DMS53 treated with DMSO at 0.1 percent for 48 hours (cell line): ENCODE measurements around the gene LOX.

Source experiments
- DNase-seq: peaks from one replicate; lab custom pipeline; 2025; ENCODE audit not compliant: unreplicated experiment; lab: John Stamatoyannopoulos, UW

LOX gene

DNA sequence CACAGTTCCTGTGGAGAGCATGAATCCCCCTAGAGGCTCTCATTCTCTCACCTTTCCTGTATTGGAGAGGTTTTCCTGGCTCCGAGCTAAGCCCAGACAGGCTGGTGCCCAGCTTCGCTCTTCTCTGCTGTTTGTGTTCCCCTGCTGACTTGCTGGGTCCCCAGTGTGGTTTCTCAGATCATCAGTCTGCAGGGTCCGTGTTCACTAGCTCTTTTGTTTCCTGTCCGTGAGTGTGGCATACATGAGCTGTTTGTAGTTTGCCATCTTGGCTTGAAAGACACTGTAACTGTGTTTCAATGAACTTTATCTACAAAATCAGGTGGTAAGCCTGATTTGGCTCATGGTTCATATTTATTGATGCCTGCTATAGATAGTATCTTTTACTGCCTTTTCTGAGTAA lies 23.8 kb downstream of the LOX start:
- DNase-seq, result no peak

GRCh38 chr5:122053181-122054109 lies 24.6 kb downstream of the LOX start:
- no peak for DNase-seq

GRCh38 chr5:122051569-122051968 lies 26.5 kb downstream of the LOX start:
- no peak for DNase-seq

GRCh38 chr5:122050959-122051358 lies 27.1 kb downstream of the LOX start:
- no peak for DNase-seq

DNA sequence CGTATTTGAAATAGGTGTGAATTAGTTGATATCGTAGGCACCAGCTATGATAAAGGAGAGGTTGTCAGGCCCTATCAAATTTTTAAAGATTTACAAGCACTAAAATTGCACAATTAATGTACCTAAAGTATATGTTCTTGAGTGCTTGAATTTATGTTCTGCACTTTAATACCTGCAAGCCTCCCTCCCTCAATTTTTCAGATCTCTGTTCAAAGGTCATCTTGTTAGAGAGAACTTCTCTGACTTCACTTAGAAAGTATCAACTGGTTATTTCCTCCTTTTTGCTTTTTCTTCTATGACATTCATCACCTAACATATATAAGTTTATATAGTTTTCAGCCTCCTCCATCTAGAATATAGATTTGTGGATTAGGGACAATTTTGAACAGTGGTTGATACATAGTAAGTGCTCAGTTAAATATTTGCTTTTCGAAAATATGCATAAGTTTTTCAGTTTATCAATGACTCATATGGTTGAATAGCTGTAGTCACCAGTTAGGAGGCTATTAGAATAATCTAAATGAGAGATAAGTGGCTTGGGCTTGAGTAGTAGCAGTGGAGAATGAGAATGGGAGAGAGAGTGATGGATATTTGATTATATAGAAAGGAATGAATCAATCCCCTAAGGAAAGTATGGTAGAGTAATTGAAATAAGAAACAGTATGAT lies 37.3 kb downstream of the LOX start:
- no peak for DNase-seq

- DNase-seq, result no peak
Observed at GRCh38 chr5:122036326-122036725, 41.7 kb downstream of the LOX start.

GRCh38 chr5:122035913-122036312 lies 42.1 kb downstream of the LOX start:
- DNase-seq, result no peak

DNA sequence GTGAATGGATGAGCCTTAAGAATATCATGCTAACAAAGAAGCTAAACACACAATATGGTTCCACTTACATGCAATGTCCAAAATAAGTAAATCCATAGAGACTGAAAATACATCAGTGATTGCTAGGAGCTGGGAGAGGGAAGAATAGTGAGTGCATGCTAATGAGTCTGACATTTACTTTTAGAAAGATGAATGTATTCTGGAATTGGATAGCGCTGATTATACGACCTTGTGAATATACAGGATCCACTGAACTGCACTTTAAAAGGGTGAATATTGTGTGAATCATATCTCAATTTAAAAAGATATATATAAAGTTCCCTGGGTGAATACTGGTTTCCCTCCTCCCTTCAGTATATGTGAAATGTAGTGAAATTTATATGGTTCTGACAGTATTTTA lies 46.2 kb downstream of the LOX start:
- DNase-seq, result no peak

DNA sequence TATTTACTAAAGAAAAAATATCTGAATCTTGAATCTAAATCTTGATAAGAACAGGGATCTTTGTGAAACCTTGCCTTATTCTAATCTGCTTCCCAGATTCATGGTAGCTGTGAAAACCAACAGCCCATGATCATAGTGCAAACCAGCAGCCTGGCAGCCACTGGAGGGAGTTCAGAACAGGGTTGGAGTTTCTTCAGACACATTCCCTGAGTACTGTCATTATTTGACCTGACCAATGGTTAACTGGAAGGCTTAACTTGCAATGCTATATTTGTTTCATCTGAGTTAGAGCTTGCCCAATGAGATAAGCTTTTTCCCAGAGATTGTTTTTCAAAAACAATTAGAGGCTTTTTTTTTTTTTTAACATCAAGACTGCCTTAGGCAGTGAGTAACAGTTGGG lies 47.8 kb downstream of the LOX start:
- DNase-seq, result no peak

DNA sequence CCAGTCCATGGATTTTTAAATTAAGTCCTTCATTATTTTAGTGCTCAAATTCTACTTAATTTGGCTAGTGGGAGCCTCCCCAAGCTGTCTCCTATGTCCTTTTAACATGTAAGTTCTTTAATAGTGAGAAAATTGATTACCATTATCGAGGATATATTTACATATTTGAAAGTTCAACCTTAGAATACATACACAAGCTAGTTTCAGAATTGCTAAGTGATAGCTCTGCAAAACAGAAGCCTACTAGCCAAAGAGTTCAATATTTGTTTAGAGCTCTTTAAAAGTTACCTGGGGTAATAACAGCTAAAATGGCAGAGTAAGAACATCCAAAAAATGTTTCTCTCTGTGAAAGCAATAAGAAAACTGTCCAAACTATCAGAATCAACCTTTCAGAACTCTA lies 48.2 kb downstream of the LOX start:
- no peak for DNase-seq

GRCh38 chr5:122022966-122023365 lies 55.1 kb downstream of the LOX start:
- no peak for DNase-seq

DNA sequence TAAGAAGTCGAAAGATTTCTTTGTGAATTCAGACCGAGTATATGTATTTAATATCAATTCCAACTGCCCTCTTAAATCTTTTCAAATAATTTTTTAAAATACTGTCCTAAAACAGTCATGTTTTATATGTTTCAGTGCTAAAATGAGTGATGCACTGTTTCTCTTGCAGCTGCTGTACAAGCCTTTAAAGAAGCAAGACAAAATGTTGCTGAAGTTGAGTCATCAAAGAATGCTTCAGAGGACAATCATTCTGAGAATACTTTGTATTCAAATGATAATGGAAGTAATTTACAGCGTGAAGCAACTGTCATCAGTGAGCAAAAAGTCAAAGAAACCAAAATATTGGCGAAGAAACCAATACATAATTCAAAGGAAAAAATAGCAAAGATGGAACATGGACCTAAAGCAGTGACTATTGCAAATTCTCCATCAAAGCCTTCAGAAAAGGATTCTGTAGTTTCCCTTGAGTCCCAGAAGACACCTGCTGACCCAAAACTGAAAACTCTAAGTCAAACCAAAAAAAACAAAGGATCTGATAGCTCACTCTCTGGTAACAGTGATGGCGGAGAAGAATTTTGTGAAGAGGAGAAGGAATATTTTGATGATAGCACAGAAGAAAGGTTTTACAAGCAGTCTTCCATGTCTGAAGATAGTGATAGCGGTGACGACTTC lies 58.0 kb downstream of the LOX start:
- DNase-seq, result no peak

DNA sequence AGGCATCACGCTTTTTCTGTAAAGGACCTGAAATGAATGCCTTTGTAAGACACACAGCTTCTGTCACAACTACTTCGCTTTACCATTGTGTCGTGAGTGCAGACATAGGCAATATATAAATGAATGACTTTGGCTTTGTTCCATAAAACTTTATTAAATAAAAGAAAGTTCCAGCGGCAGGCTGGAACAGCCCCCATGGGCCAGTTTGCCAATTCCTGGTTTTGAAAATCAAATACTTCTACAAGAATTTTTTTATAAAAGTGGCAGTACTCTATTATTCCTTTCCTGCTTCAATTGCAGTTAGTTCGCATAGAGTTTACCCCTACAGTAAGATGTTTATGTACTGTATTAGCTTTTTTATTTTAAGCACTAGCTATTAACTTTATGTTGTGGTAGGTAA lies 62.6 kb downstream of the LOX start:
- no peak for DNase-seq

DNA sequence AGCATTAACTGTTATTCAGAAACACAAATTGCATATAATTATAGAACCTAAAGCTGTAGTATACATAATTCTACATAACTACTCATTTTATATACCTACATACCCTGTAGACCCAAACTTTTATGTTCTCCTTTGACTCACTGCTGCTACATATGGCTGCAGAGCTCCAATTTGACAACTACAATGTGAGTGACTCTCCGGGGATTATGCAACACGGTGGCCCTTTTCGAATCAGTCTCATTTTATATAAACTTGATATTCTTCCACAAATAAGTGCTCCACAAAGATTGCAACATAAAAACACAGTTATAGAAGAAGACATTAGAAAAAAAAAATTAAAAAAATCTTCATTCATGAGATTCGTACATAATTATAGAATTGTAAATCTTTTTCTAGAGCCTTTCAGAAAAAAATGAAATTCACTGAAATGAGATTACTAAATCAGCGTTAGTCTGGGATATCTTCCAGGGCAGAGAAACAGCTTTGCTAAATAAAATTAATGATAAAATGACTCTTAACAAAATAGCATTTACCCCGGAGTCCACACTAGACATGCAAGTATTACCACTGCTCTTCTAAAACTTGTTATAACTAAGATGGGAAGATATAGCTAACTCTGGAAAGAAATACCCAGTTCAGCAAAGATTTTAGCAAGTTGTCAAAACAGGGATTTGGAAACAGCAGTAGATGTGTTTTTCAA lies 63.7 kb downstream of the LOX start:
- no peak for DNase-seq
